Chondrocyte (in vitro differentiated cells): ENCODE data around the gene SRMS. TPM values are rescaled to one million over a fixed set of nuclear protein-coding genes. Genes with fewer than 3 reads are reported as not detected.

Source experiments
- DNase-seq: peaks from one replicate; pipeline ENCODE4 v3.0.0; 2021; ENCODE audit warnings: mixed read lengths, low spot score
- H3K27ac Mint-ChIP-seq: one replicate; pipeline ENCODE4 v1.8.0; 2021; ENCODE audit warnings: mild to moderate bottlenecking, moderate library complexity, mixed read lengths; ENCODE audit not compliant: unreplicated experiment
- H3K27me3 Mint-ChIP-seq: 2 replicates; pipeline ENCODE4 v1.8.0; 2021; ENCODE audit warnings: low read depth, mixed read lengths
- H3K36me3 Mint-ChIP-seq: 2 replicates; pipeline ENCODE4 v1.8.0; 2021; ENCODE audit warnings: low read depth, mixed read lengths
- H3K4me1 Mint-ChIP-seq: 2 replicates; pipeline ENCODE4 v1.8.0; 2021; ENCODE audit warnings: low read depth, mild to moderate bottlenecking, mixed read lengths
- H3K4me3 Mint-ChIP-seq: one replicate; pipeline ENCODE4 v1.8.0; 2021; ENCODE audit warnings: mild to moderate bottlenecking, moderate library complexity, mixed read lengths; ENCODE audit not compliant: unreplicated experiment
- H3K9me3 Mint-ChIP-seq: 2 replicates; pipeline ENCODE4 v1.8.0; 2021; ENCODE audit warnings: low read depth, mixed read lengths
- CTCF ChIP-seq: fragments of 200-600 bp; sonication (generic); IDR thresholded peaks from 2 replicates; pipeline ENCODE4 v1.5.0; 2021; ENCODE audit warnings: antibody characterized with exemption, mild to moderate bottlenecking, moderate library complexity
- total RNA-seq: library from RNA; stranded (reverse); gene quantifications from 3 replicates; pipeline ENCODE4 v1.2.1, GENCODE V29; 2021

The SRMS gene
- total RNA-seq, 1 donor from 2014 or later: not detected

GRCh38 chr20:63533871-63534393 is 13.6 kb downstream of the SRMS start:
- TF ChIP-seq CTCF: no peak
- peaks cover 10% of the 10 kb centered on the region for H3K4me1 Mint-ChIP-seq
- no peaks in the 10 kb centered on the region for H3K36me3 Mint-ChIP-seq
- no peak overlapping the region for H3K4me3 Mint-ChIP-seq
- DNase-seq: no peak
- no peaks in the 10 kb centered on the region for H3K27me3 Mint-ChIP-seq
- no peaks in the 10 kb centered on the region for H3K9me3 Mint-ChIP-seq
- H3K27ac Mint-ChIP-seq: no peak overlapping the region

GRCh38 chr20:63533388-63533787 is 14.2 kb downstream of the SRMS start:
- DNase-seq: no peak
- Mint-ChIP-seq H3K36me3 (no peaks in the 10 kb centered on the region), H3K9me3 (no peaks in the 10 kb centered on the region)

GRCh38 chr20:63532449-63532971 is 15.0 kb downstream of the SRMS start:
- no peak overlapping the region for H3K4me3 Mint-ChIP-seq
- no peaks in the 10 kb centered on the region for H3K36me3 Mint-ChIP-seq
- peaks cover 5% of the 10 kb centered on the region for H3K4me1 Mint-ChIP-seq
- no peak for TF ChIP-seq CTCF
- no peaks in the 10 kb centered on the region for H3K9me3 Mint-ChIP-seq
- no peak for DNase-seq
- no peak overlapping the region for H3K27ac Mint-ChIP-seq
- H3K27me3 Mint-ChIP-seq: no peaks in the 10 kb centered on the region

More at GRCh38 chr20:63533388-63533787, 14.2 kb downstream of the SRMS start:
- Mint-ChIP-seq H3K27me3 (no peaks in the 10 kb centered on the region), H3K27ac (no peak overlapping the region), H3K4me1 (peaks cover 10% of the 10 kb centered on the region), H3K4me3 (no peak overlapping the region)
- TF ChIP-seq CTCF: no peak

GRCh38 chr20:63531686-63532448 is 15.7 kb downstream of the SRMS start:
- Mint-ChIP-seq H3K36me3 (no peaks in the 10 kb centered on the region), H3K27ac (no peak overlapping the region), H3K9me3 (no peaks in the 10 kb centered on the region), H3K4me3 (no peak overlapping the region), H3K4me1 (peaks cover 5% of the 10 kb centered on the region), H3K27me3 (no peaks in the 10 kb centered on the region)
- no peak for DNase-seq
- no peak for TF ChIP-seq CTCF

- no peak for TF ChIP-seq CTCF
- Mint-ChIP-seq H3K27ac (no peak overlapping the region), H3K36me3 (no peaks in the 10 kb centered on the region)
These were observed 16.8 kb downstream of the SRMS start for GRCh38 chr20:63530788-63531160.

More at GRCh38 chr20:63530788-63531160, 16.8 kb downstream of the SRMS start:
- Mint-ChIP-seq H3K9me3 (no peaks in the 10 kb centered on the region), H3K4me1 (no peaks in the 10 kb centered on the region), H3K27me3 (no peaks in the 10 kb centered on the region), H3K4me3 (no peak overlapping the region)
- DNase-seq: no peak
